ENCODE measurements around the gene GLRB.

GRCh38 chr4:157172011-157172410 lies 96.1 kb downstream of the GLRB start:
- TF ChIP-seq ZNF621 (tag by site-specific recombination; IDR thresholded peaks at IDR 0.05) (no peak), ZBTB10 (tag by site-specific recombination; IDR thresholded peaks at IDR 0.05) (no peak), HOXA7 (CRISPR knock-in tag; IDR thresholded peaks at IDR 0.05; ENCODE audit: borderline replicate concordance) (no peak), ZBTB44 (tag by site-specific recombination; IDR thresholded peaks at IDR 0.05) (no peak), ZNF510 (tag by site-specific recombination; IDR thresholded peaks at IDR 0.05; ENCODE audit: insufficient replicate concordance) (no peak), ZNF335 (tag by site-specific recombination; conservative IDR thresholded peaks at IDR 0.05) (no peak), ZNF223 (tag by site-specific recombination; IDR thresholded peaks at IDR 0.05) (no peak)
- TF ChIP-seq, protein P1, sequence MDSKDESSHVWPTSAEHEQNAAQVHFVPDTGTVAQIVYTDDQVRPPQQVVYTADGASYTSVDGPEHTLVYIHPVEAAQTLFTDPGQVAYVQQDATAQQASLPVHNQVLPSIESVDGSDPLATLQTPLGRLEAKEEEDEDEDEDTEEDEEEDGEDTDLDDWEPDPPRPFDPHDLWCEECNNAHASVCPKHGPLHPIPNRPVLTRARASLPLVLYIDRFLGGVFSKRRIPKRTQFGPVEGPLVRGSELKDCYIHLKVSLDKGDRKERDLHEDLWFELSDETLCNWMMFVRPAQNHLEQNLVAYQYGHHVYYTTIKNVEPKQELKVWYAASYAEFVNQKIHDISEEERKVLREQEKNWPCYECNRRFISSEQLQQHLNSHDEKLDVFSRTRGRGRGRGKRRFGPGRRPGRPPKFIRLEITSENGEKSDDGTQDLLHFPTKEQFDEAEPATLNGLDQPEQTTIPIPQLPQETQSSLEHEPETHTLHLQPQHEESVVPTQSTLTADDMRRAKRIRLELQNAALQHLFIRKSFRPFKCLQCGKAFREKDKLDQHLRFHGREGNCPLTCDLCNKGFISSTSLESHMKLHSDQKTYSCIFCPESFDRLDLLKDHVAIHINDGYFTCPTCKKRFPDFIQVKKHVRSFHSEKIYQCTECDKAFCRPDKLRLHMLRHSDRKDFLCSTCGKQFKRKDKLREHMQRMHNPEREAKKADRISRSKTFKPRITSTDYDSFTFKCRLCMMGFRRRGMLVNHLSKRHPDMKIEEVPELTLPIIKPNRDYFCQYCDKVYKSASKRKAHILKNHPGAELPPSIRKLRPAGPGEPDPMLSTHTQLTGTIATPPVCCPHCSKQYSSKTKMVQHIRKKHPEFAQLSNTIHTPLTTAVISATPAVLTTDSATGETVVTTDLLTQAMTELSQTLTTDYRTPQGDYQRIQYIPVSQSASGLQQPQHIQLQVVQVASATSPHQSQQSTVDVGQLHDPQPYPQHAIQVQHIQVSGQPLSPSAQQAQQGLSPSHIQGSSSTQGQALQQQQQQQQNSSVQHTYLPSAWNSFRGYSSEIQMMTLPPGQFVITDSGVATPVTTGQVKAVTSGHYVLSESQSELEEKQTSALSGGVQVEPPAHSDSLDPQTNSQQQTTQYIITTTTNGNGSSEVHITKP (tag by site-specific recombination; IDR thresholded peaks at IDR 0.05) = no peak
- TF ChIP-seq, protein P2, sequence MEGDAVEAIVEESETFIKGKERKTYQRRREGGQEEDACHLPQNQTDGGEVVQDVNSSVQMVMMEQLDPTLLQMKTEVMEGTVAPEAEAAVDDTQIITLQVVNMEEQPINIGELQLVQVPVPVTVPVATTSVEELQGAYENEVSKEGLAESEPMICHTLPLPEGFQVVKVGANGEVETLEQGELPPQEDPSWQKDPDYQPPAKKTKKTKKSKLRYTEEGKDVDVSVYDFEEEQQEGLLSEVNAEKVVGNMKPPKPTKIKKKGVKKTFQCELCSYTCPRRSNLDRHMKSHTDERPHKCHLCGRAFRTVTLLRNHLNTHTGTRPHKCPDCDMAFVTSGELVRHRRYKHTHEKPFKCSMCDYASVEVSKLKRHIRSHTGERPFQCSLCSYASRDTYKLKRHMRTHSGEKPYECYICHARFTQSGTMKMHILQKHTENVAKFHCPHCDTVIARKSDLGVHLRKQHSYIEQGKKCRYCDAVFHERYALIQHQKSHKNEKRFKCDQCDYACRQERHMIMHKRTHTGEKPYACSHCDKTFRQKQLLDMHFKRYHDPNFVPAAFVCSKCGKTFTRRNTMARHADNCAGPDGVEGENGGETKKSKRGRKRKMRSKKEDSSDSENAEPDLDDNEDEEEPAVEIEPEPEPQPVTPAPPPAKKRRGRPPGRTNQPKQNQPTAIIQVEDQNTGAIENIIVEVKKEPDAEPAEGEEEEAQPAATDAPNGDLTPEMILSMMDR (tag by site-specific recombination; IDR thresholded peaks at IDR 0.05) = no peak
- TF ChIP-seq, protein P3, sequence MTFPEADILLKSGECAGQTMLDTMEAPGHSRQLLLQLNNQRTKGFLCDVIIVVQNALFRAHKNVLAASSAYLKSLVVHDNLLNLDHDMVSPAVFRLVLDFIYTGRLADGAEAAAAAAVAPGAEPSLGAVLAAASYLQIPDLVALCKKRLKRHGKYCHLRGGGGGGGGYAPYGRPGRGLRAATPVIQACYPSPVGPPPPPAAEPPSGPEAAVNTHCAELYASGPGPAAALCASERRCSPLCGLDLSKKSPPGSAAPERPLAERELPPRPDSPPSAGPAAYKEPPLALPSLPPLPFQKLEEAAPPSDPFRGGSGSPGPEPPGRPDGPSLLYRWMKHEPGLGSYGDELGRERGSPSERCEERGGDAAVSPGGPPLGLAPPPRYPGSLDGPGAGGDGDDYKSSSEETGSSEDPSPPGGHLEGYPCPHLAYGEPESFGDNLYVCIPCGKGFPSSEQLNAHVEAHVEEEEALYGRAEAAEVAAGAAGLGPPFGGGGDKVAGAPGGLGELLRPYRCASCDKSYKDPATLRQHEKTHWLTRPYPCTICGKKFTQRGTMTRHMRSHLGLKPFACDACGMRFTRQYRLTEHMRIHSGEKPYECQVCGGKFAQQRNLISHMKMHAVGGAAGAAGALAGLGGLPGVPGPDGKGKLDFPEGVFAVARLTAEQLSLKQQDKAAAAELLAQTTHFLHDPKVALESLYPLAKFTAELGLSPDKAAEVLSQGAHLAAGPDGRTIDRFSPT (tag by site-specific recombination; IDR thresholded peaks at IDR 0.05) = no peak

Measured in HEK293 (cell line).